Transverse colon (tissue), 4 donors: Measurements from ENCODE around the gene GRB2. TPM values are rescaled to one million over a fixed set of nuclear protein-coding genes. Genes with fewer than 3 reads are reported as not detected.

Source experiments
- DNase-seq: peaks from one replicate; pipeline ENCODE4 v3.0.0-alpha.2; 2019
- H3K27ac ChIP-seq, 4 donors: fragments of 200-600 bp; sonication (generic); 2 replicates each; pipeline ENCODE4 v1.5.1; 2016 to 2018; ENCODE audit warnings: inconsistent platforms in 4 of 4
- H3K27me3 ChIP-seq: fragments of 200-600 bp; sonication (generic); 2 replicates; pipeline ENCODE4 v1.5.1; 2017; ENCODE audit warnings: inconsistent platforms
- H3K36me3 ChIP-seq, 4 donors: fragments of 200-600 bp; sonication (generic); 2 replicates each; pipeline ENCODE4 v1.5.1; 2017 to 2019; ENCODE audit warnings: inconsistent platforms in 4 of 4
- H3K4me1 ChIP-seq, 4 donors: fragments of 200-600 bp; sonication (generic); 2 replicates each; pipeline ENCODE4 v1.5.1; 2017 to 2020; ENCODE audit warnings: inconsistent platforms in 4 of 4
- H3K4me3 ChIP-seq, 4 donors: fragments of 200-600 bp; sonication (generic); 1 replicate in 1 of 4; 2 replicates in 3 of 4; pipeline versions ENCODE4 v1.5.1 to v1.6.1; 2017 to 2019; ENCODE audit warnings: inconsistent platforms in 4 of 4
- H3K9me3 ChIP-seq, 2 donors: fragments of 200-600 bp; sonication (generic); 2 replicates each; pipeline ENCODE4 v1.5.1; 2017 to 2019; ENCODE audit warnings: inconsistent platforms in 2 of 2
- CTCF ChIP-seq, 5 experiments: fragments of 200-600 bp in 3 of 5; fragments of 450-650 bp in 2 of 5; sonication (generic) in 3 of 5; IDR thresholded peaks; 1 replicate in 2 of 5; 2 replicates in 3 of 5; pipeline ENCODE4 v1.5.1; 2016 to 2017; ENCODE audit warnings: antibody characterized with exemption in 5 of 5, inconsistent platforms in 3 of 5, mild to moderate bottlenecking in 2 of 5, moderate library complexity in 1 of 5
- EP300 ChIP-seq: sonication (generic); formaldehyde crosslinking; IDR thresholded peaks from one replicate; pipeline ENCODE4 v1.6.1; 2017; ENCODE audit warnings: antibody characterized with exemption, low read depth
- POLR2A ChIP-seq: fragments of 450-650 bp; IDR thresholded peaks from one replicate; pipeline ENCODE4 v1.6.1; 2016; ENCODE audit warnings: antibody characterized with exemption, mild to moderate bottlenecking, moderate library complexity
- POLR2AphosphoS5 ChIP-seq, 3 donors: sonication (generic); formaldehyde crosslinking; IDR thresholded peaks; one replicate each; pipeline ENCODE4 v1.6.1; 2016; ENCODE audit warnings: antibody characterized with exemption in 3 of 3
- WGBS, 2 donors: methylation state at CpG; one replicate each; pipeline ENCODE4 v1.1.5; 2018; ENCODE audit warnings: low coverage in 1 of 2; 5-methylcytosine and 5-hydroxymethylcytosine counted together
- in situ Hi-C, 4 donors: fragments of 200-750 bp; cut with MboI; loops; one replicate each; pipeline versions ENCODE4 v1.15.0 to v1.15.1; 2017; ENCODE audit warnings: low sequenced_read_pairs in 3 of 4, low pct_ligation_motif_present in 1 of 4, low pct_unique_long_range_greater_than_20kb in 1 of 4
- intact Hi-C: fragments of 100-400 bp; cut with DNase I; formaldehyde crosslinking; loops from one replicate; pipeline ENCODE4 v1.15.1; 2023; ENCODE audit warnings: low total_unique reads
- total RNA-seq, 4 donors: library from RNA; depleted of rRNA; stranded (reverse); fragments of >200 nt; gene quantifications; one replicate each; pipeline ENCODE4 v1.1.0, GENCODE V29; 2016

GRB2 gene
- total RNA-seq, 4 donors from 2014 or later: 105 to 183 (median 136) TPM

- in situ Hi-C loops: loop anchor here (5.0 to 25.0 kb wide), 2 partner anchors 88 to 98 kb away; no protein-coding TSS in a partner anchor
- H3K4me3 ChIP-seq: no peak overlapping the region
- H3K4me1 ChIP-seq: peaks cover 5 to 17% (median 10%) of the 10 kb centered on the region in 4 donors
- WGBS, 2 donors: 91 to 96% methylated on average over 4 of the region's 4 CpGs
- H3K9me3 ChIP-seq: no peaks in the 10 kb centered on the region
- no peak overlapping the region for H3K27ac ChIP-seq
- TF ChIP-seq EP300 (no peak), POLR2AphosphoS5 (IDR thresholded peaks at IDR 0.05) (no peak), CTCF (IDR thresholded peaks at IDR 0.05) (no peak), POLR2A (no peak)
- H3K27me3 ChIP-seq: peaks cover 3% of the 10 kb centered on the region
- H3K36me3 ChIP-seq: no peaks in the 10 kb centered on the region
- DNase-seq: no peak
- intact Hi-C loops: no loop called here
Measured at GRCh38 chr17:75410141-75410540, 4.7 kb upstream of the GRB2 start.

- TF ChIP-seq POLR2A: no peak
- TF ChIP-seq POLR2AphosphoS5 (IDR thresholded peaks at IDR 0.05): no peak
- no peak for TF ChIP-seq CTCF (IDR thresholded peaks at IDR 0.05)
- no peak for TF ChIP-seq EP300
- intact Hi-C loops (loop anchor here (5.0 to 10.0 kb wide), 2 partner anchors 136 to 293 kb away; partner anchors contain the start of gene MIF4GD), in situ Hi-C loops (loop anchor here in 2 of 4 donors (25.0 kb wide), 1 partner anchor 96 kb away; no protein-coding TSS in a partner anchor)
- Histone ChIP-seq H3K36me3 (no peaks in the 10 kb centered on the region), H3K27ac (no peak overlapping the region), H3K27me3 (no peaks in the 10 kb centered on the region), H3K4me3 (no peak overlapping the region), H3K4me1 (peaks cover 5 to 28% (median 17%) of the 10 kb centered on the region in 4 donors), H3K9me3 (no peaks in the 10 kb centered on the region)
- WGBS, 2 donors: 89 to 93% methylated on average over 2 of the region's 2 CpGs
- no peak for DNase-seq
Measured at GRCh38 chr17:75407655-75408352, 2.3 kb upstream of the GRB2 start.

- DNase-seq: no peak
- peak overlapping the region; percentile 96 to 98 (median 97) for H3K27ac ChIP-seq
- H3K36me3 ChIP-seq: no peaks in the 10 kb centered on the region
- H3K9me3 ChIP-seq: no peaks in the 10 kb centered on the region
- intact Hi-C loops: loop anchor here (5.0 to 10.0 kb wide), 2 partner anchors 134 to 291 kb away; partner anchors contain the start of gene MIF4GD
- TF ChIP-seq POLR2A (no peak), POLR2AphosphoS5 (IDR thresholded peaks at IDR 0.05) (no peak), EP300 (no peak), CTCF (IDR thresholded peaks at IDR 0.05) (no peak)
- in situ Hi-C loops: loop anchor here in 2 of 4 donors (25.0 kb wide), 1 partner anchor 94 kb away; no protein-coding TSS in a partner anchor
- peak overlapping the region; percentile 6 to 97 (median 93) for H3K4me3 ChIP-seq
- H3K27me3 ChIP-seq: no peaks in the 10 kb centered on the region
- peaks cover 12 to 33% (median 16%) of the 10 kb centered on the region in 4 donors for H3K4me1 ChIP-seq
- WGBS, 2 donors: 3% methylated on average over 9 of the region's 9 CpGs
Measured at GRCh38 chr17:75406222-75406615, 741 bp upstream of the GRB2 start.

- TF ChIP-seq POLR2A: no peak
- no peak for TF ChIP-seq EP300
- TF ChIP-seq POLR2AphosphoS5 (IDR thresholded peaks at IDR 0.05): no peak
- TF ChIP-seq CTCF (IDR thresholded peaks at IDR 0.05): no peak
- peak overlapping the region; percentile 96 to 98 (median 97) for H3K27ac ChIP-seq
- no peaks in the 10 kb centered on the region for H3K9me3 ChIP-seq
- H3K27me3 ChIP-seq: no peaks in the 10 kb centered on the region
- H3K4me1 ChIP-seq: peaks cover 12 to 41% (median 16%) of the 10 kb centered on the region in 4 donors
- in situ Hi-C loops: loop anchor here in 2 of 4 donors (25.0 kb wide), 1 partner anchor 93 kb away; no protein-coding TSS in a partner anchor
- WGBS, 2 donors: 0 to 1% methylated on average over 8 to 35 of the region's 37 CpGs
- intact Hi-C loops: loop anchor here (5.0 to 10.0 kb wide), 3 partner anchors 83 to 290 kb away; partner anchors contain the start of gene MIF4GD
- H3K36me3 ChIP-seq: no peaks in the 10 kb centered on the region
- peak; percentile 53 for DNase-seq
- H3K4me3 ChIP-seq: peak overlapping the region; percentile 85 to 97 (median 93)
Measured at GRCh38 chr17:75404731-75405364, 630 bp downstream of the GRB2 start.
